ENCODE results near the gene SYNE1.
"Not testable (repeated sequence)": the region's sequence is repeated elsewhere in the genome, so short reads cannot be mapped to it uniquely, and the experiment has no call there.

Gene SYNE1

DNA sequence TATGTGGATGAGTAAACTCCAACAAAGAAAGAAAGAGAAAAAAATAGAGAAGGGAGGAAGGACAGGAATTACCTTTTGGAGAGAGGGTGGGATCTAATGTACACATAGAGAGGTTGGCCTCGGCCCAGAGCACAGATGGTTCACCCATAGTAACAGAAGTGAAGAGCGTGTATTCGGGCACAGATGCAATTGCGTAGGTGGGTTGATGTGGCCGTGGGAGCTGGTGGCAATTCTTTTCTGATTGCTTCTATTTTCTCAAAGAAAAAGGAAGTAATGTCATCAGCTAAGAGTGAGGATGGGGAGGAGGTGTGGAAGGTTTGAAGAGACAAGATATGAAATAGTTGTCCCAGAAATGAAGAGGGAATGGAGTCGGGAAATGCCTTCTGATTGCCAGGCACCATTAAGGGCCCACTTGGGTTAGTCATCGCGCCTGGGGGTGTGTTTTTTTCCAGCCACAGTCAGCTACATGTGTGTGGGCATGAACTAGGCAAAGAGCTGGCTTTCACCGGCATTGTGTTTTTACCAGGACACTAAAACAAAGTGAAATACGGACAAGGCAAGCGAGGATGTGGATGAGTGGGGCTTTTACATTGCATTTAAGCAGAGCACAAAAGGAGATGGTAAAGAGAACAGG is 158.7 kb downstream of the SYNE1 start:
- DNase-seq: no peak

DNA sequence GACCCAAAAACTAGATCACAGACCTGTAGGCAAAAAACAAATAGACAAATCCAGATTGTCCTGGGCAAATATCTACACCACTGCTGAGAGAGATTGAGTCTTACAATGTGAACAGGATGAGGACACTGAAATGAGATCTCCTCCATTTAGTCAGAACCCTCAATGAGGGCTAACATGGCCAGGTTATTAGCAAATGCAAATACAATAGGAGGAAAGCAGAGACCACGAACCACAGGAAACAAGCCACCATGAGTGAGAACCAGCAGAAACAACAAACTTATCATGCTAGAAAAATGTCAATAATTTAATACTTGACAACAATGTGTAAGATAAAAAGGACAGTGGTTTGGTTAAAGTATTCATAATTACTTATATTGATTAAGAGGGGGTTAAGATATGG is 162.8 kb downstream of the SYNE1 start:
- no peak for DNase-seq

GRCh38 chr6:152472325-152472724 is 164.8 kb downstream of the SYNE1 start:
- DNase-seq: no peak

DNA sequence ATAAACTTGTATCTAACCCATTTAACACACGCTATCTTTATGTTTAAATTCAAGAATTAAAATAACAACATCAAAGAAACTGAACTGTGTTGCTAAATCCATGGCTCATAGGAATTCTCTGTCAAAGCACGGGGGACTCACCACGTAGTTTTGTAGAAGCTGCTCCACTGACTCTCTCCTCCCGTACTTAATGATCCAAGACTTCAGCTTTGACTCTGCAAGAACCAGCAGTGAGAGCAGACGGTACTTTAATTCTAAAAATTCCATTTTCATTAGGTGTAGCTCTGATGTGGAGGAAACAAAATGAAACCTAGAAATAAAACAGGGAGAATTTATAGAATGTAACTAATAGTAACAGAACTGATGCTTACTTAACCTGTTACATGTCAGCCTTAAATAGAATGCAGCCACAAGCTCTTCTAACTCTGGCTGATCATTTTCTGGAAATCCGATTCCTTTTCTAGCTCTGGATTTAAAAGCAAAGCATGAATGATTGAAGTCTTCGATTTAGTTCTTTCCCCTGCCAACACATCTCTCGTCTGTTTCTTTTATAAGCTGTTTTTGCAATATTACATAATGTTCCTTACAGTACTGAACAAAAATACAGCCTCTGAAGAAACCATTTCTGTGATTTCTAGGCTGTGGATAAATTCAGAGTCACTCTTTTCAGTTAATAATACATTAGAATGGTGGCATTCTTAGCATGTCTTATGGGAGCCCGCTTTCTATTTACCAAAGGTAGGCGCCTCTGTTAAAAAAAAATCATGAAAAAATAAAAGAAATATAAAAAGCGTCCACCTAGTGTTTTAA is 165.5 kb downstream of the SYNE1 start:
- no peak for DNase-seq

DNA sequence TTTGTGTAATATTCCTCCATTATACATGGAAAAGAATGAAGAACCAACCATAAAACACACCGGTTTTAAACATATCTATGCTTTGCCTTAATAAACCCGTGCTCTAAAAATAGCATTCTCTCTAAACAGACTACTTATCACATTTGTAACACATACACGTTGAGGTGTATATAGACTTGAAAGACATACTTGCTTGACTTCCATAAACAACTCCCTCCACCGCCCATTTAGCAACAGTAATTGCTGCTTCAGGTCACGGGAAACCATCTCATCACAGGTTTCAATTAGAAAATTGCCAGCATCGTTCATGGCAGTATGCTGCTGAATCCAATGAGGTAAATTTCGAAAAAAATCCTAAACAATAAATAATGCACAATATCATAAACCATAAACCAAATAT is 174.0 kb downstream of the SYNE1 start:
- peak; percentile 16 for DNase-seq

DNA sequence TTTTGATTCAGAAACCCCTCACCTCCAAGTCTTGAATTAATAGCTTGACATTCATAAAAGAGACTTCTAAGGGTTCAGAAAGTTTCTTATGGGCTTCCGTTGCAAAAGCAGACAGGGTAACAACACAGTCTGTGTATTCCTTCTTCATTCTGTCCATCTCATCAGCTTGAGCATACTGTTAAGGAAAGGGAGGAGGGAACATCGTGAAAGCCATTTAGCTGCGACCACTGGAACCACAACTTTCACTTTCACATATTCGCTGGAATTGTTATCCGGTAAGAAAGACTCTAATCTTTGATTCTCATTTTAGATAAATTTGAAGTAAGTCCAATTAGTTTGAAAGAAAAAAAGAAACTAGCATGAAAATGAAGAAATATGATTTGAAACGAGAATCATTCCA is 174.4 kb downstream of the SYNE1 start:
- DNase-seq: no peak

- DNase-seq: no peak
These were observed 175.6 kb downstream of the SYNE1 start for GRCh38 chr6:152461556-152461955.

DNA sequence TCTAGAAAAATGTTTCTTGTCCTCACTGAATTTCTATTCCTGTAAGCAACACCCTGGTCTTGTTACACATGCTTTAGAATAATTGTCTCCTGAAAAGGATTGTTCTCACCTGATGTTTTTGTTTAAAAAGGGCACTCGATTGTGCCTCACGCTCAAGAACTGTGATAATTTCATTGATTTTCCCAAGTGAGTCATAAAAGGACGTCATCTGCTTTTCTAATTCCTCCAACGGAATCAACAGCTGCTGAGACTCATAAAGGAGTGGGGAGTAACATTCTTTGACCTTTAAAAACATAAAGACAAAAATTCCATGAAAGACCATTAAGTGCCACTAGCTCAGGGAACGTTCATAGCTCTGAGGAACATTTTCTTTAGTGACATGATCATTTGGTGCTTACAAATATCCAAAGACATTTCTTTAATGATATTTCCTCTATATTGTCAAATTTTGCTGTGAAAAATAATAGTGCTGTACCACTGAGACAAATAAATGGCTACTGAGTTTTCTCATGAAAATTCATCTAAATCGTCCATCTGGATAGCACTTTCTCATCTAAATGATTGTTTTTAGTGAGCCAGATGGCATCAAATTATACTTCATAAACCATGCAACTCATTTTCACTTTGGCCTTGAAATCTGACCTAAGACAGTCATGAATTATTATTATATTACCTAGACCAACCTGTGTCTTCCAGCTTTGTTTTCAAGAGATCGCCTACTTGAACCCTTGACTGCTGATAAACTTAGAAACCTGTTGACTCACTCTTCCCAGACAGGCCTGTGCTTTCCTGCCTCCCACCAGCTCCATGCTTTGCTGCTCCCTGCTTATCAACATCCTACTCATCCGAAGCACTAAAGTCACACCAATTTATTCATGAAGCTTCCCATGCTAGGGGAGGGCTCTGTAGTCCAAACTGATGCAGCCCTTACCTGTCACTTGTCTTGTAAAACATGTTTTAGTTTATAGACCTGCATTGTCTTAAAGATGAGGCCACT is 178.2 kb downstream of the SYNE1 start:
- DNase-seq: no peak

DNA sequence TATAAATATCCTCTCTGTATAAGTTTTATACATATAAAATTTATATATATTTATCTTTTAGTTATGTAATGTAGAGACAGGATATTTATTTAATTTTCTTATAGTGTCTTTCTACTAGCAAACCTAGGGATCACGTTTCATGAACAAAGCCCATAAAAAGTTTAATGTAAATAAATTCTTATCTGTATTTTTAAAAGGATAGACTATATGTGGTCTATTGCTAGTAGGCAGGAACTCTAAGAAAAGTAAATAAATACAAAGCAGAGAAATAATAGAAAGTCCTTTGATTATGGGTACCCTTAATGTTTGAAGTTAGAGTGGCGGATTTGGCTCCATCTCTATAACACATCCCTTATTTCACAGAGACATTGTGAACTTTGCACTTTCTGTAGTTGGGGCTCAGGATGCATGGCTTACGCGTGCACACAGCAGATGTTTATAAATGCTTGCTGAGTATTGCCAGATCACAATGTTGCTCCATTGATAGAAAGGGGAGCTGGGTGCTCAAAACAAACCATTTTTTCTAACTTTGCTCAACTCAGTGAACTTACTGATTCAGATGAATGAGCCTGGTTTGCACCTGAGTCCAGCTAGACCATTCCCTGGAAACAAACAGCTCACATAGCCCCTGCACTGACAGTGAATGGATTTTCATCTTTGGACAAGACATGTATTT is 179.1 kb downstream of the SYNE1 start:
- no peak for DNase-seq

DNA sequence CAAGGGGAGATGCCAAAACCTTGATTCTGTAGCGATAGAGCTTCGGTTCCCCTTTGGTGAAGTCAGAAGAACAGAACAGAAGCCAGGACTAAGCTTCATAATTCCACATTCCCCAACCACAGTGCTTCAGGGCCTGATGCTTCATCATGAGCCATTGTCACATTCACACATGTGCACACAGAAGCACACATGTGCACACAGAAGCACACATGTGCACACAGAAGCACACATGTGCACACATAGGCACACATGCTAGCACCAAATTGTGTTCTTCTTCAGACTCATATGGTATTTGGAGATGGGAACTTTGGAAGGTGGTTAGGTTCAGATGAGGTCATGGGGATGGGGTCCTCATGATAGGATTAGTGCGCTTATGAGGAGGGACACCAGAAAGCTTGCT is 183.2 kb downstream of the SYNE1 start:
- DNase-seq: no peak

- no peak for DNase-seq
These were observed 183.7 kb downstream of the SYNE1 start for GRCh38 chr6:152453421-152453820.

GRCh38 chr6:152452639-152453038 is 184.5 kb downstream of the SYNE1 start:
- DNase-seq: no peak

- DNase-seq: no peak
These were observed 186.6 kb downstream of the SYNE1 start for GRCh38 chr6:152450519-152450918.

DNA sequence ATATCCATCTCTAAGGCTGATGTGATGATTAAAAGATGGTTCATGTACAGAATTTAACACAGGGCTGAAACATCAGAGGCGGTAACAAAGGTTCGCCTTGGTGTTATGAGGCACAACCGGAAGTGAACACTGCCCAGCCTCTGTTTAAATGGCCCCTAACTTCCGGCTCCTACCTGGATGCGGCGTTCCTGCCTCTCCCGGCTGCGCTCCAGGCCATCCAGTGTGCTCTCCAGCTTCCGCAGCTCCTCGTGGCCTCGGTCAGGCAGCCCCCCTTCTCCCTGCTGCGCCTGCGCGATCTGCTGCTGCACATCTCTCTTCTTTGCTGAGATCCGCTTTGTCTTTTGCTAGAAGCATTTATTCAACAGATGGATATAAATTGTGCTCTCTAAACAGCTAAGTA is 195.3 kb downstream of the SYNE1 start:
- DNase-seq: no peak

- DNase-seq: no peak
These were observed 201.3 kb downstream of the SYNE1 start for GRCh38 chr6:152435816-152436215.

DNA sequence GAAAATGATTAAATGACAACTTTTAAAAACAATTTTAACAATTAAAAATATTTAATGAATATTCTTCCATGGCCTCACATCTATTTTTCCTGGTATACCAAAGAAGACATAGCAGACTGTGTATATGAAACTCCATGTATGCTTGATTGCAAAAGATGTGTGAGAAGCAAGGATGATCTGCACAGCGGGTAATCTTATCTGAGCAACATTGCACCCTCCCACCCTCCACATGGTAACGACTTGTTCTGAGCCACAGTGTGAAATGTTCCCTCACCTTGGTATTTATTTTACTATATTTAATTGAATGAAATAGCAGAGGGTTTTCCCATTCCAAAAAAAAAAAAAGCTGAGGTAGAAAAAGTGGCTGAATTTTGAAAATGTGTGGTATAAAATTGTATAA is 204.4 kb downstream of the SYNE1 start:
- DNase-seq: no peak

GRCh38 chr6:152428126-152428525 is 209.0 kb downstream of the SYNE1 start:
- no peak for DNase-seq

DNA sequence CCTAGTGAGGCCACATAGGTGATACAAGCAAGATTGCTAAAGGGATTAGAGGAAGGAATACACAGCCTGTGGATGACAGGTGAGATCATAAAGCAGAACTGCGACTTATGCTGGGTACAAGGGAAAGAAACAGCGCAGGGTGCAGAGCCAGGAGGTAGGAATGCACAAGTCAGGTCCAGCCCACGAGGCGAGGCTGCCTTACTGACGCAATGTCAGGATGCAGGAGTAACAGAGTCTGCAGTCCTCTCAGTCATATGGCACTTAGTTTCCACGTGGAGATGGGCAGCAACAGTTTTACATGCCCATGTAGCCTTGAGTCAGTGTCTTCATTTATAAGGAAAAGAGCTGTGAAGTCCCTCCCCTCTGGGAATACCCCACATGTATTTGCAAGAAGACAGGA is 210.9 kb downstream of the SYNE1 start:
- DNase-seq: no peak

GRCh38 chr6:152423216-152424103 is 213.7 kb downstream of the SYNE1 start:
- DNase-seq: peak; percentile 20

GRCh38 chr6:152421496-152421895 is 215.7 kb downstream of the SYNE1 start:
- DNase-seq: not testable (repeated sequence)

GRCh38 chr6:152420696-152421095 is 216.5 kb downstream of the SYNE1 start:
- DNase-seq: no peak

DNA sequence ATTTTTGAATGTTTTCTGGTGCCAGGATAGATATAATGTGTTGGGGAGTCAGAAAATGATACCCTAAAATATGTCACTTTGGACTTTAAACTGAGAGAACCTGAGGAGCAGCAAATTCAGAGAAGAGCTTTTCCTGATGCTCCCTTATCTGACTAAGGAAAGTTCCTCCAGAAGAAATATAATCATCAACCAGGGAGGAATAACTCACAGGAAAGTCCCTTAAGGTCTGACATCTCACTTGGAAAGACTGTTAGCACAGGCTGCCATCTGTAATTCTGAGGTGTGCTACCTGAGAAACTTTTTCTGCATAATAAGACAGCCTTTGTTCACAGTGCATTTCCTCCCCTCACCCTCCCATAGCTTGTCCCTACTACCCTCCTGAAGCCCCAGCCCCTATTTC is 218.6 kb downstream of the SYNE1 start:
- no peak for DNase-seq
